Right ventricle myocardium superior (tissue), 1 donor: ENCODE results near the gene HDDC3. TPM values are rescaled to one million over a fixed set of nuclear protein-coding genes. Genes with fewer than 3 reads are reported as not detected.
"Not testable (repeated sequence)": the region's sequence is repeated elsewhere in the genome, so short reads cannot be mapped to it uniquely, and the experiment has no call there.

Experiments used
- ATAC-seq: fragments of 200-7000 bp; cut with Tn5 transposase; one replicate; pipeline ENCODE4 v1.9.1; 2020; ENCODE audit warnings: mild to moderate bottlenecking; ENCODE audit not compliant: poor library complexity
- DNase-seq: peaks from one replicate; pipeline ENCODE4 v3.0.0-alpha.2; 2020
- intact Hi-C: fragments of 100-400 bp; cut with DNase I; formaldehyde crosslinking; loops from one replicate; pipeline ENCODE4 v1.11.2; 2022
- total RNA-seq: library from RNA; stranded (reverse); fragmentation: NEBNext Ultra II Directional; extraction: Animal tissue kit (Norgen Biotek cat#: 25700); gene quantifications from one replicate; pipeline ENCODE4 v1.2.1, GENCODE V29; 2021
- donor health status: DM: no; HTN: yes; CAD: no; lungs with severe emphysema.

HDDC3 gene
- total RNA-seq, 1 donor from 2014 or later = 15.5 TPM

DNA sequence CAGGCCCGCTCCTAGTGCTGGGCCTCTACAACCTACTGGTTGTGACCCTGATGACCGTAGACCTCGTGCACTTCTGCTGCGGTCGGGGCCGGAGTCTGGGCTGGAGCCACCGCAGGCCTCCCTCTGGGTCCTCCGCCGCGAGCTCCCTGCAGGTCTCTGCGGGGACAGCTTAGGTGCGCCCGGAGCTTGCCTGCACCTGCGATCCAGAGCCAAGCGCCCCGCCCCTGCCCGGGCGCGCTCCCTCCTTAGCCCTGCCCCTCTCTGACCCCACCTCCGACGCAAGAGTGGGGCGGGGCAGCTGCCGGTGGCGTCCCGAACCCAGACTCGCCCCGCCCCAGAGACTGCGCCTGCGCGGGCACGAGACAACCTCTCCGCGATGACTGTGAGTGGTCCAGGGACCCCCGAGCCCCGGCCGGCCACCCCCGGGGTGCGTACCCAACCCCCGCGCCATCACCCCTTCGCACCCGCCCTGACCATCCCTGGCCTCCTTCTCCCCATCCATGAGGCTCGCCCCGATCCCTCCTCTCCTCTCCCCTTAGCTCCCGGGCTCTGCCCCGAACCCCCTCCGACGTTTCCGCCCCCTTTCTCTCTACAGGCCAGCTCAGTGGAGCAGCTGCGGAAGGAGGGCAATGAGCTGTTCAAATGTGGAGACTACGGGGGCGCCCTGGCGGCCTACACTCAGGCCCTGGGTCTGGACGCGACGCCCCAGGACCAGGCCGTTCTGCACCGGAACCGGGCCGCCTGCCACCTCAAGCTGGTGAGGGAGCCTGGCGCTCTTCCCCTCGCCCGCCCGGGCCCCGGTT lies 2.8 kb upstream of the HDDC3 start, which contains the start of gene UNC45A:
UNC45A (plus strand) TSS at position 337 of the 803 bp plus-strand sequence; CDS start at position 377, 40 bp downstream.
- intact Hi-C loops = no loop called here
- peak; percentile 97 for DNase-seq
- ATAC-seq = peak; percentile 89

GRCh38 chr15:90934256-90934948 lies 2.1 kb upstream of the HDDC3 start:
- DNase-seq (peak; percentile 90), ATAC-seq (peak; percentile 58)
- intact Hi-C loops = no loop called here

DNA sequence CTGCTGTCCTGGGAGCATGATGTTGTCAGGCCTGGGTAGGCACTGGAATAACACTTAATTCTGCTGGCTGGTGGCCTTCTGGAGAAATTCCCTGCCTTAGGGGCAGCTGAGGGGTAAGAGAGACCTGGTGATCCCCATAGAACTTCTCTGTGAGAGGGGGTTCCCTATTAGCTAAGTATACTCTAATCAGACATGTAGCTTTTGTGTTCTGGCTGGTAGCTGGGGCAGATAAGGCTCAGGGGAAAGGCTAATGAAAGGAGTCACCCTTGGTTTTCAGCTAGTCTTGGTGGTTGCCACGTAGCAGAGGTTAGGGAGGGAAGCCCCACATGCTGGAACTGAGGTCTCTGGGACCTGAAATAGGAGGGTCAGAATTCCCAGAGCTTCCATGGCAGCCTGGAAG lies 952 bp upstream of the HDDC3 start:
- intact Hi-C loops = loop anchor here (2.0 kb wide), 1 partner anchor 30 kb away; the partner anchor contains the start of gene MAN2A2
- DNase-seq (no peak), ATAC-seq (no peak)

GRCh38 chr15:90932660-90932991 lies 277 bp upstream of the HDDC3 start:
- DNase-seq (no peak), ATAC-seq (no peak)
- intact Hi-C loops = loop anchor here (2.0 kb wide), 1 partner anchor 30 kb away; the partner anchor contains the start of gene MAN2A2

DNA sequence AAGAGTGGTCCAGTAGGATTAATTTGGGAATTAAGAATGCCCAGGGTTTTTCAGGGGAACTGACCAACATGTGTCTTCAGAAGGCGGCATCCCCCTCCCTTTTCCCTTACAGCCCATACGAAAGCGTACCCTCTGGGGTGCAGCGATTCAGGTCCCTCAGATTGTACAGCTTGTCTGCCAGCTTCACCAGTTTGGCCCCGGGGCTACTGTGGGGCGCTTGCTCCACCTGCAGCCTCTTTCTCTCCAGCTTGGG lies 848 bp downstream of the HDDC3 start:
- DNase-seq (no peak), ATAC-seq (no peak)
- intact Hi-C loops = no loop called here

GRCh38 chr15:90930861-90931574 lies 1.3 kb downstream of the HDDC3 start:
- ATAC-seq = no peak
- DNase-seq = no peak
- intact Hi-C loops = no loop called here

DNA sequence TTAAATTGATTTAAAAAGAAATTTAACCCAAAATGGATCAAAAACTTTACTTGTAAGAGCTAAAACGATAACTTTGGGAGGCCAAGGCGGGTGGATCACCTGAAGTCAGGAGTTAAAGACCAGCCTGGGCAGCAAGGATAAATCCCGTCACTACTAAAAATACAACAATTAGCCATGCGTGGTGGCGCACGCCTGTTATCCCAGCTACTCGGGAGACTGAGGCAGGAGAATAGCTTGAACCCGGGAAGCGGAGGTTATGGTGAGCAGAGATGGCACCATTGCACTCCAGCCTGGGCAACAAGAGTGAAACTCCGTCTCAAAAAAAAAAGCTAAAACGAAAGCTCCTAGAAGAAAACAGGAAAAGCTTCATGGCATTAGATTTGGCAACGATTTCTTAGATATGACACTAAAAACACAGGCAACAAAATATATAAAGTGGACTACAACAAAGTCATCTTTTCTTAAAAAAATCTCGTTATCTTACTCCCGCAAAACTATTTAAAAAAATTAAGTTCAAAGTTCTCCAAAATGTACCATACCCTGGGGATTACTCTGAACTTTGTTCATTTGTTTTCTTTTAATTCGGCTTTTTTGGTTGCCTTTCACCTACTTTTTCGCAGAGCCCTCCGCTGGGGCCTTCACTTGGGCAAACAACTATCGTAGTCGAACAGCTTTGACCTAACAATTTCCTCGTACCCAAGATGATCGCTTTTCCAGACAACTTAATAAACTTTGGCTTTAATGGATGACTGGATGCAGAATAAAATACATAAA lies 2.9 kb downstream of the HDDC3 start:
- no peak for ATAC-seq
- no peak for DNase-seq
- intact Hi-C loops = no loop called here

DNA sequence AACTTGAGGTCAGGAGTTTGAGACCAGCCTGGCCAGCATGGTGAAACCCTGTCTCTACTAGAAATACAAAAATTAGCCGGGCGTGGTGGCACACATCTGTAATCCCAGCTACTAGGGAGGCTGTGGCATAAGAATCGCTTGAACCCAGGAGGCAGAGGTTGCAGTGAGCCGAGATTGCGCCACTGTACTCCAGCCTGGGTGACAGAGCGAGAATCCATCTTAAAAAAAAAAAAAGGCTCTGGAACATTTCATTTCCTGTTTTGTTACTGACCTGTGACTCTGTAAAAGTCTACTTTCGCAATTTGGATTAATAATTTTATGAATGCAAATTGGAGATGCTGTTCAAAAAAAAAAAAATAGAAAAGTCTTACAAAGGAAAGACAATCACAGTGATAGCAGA lies 4.2 kb downstream of the HDDC3 start:
- DNase-seq, intact Hi-C loops, ATAC-seq: not testable (repeated sequence)

DNA sequence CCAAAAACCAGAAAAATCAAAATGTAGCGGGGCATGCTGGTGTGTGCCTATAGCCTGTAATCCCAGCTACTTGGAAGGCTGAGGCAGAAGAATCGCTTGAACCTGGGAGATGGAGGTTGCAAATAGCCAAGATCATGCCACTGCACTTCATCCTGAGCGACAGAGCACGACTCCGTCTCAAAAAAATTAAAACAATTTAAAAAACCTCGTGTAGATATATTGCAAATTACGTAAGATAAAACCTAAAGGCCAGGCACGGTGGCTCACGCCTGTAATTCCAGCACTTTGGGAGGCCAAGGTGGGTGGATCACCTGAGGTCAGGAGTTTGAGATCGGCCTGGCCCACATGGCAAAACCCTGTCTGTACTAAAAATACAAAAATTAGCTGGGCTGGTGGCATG lies 5.6 kb downstream of the HDDC3 start:
- DNase-seq, intact Hi-C loops, ATAC-seq: not testable (repeated sequence)

DNA sequence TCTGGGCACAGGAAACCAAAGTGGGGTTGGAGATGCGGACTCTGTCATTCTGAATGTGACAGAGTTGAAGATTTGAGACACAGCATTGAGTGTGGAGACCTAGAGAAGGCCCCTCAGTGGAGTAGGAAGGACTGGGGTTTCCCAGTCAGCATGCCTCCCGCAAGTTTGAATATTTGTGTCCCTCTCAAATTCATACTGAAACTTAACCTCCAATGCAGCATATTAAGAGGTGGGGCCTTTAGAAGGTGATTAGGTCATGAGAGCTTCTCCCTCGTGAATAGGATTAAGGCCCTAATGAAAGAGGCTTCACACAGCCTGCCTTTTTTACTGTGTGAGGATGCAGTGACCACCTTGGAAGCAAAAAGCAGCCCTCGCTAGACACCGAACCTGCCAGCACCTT lies 8.0 kb downstream of the HDDC3 start:
- no peak for ATAC-seq
- intact Hi-C loops = no loop called here
- no peak for DNase-seq

- intact Hi-C loops, DNase-seq, ATAC-seq: not testable (repeated sequence)
Measured at GRCh38 chr15:90922712-90923322, 9.5 kb downstream of the HDDC3 start.

DNA sequence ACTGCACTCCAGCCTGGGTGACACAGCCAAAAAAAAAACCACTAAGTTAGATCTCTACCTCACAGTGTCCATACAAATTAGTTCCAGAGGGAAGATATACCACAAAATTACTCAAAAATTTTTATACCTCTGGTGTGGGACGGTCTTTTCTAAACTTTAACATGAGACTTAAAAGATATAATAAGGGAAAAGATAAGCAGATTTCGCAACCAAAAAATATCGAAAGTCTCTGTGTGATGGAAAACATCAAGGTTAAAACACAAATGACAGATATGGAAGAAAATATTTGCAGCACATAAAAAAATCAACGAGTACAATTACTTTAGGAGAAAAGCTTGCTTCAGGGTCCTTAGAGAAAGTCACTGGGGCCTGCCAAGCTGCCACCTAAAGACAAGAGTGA lies 10.5 kb downstream of the HDDC3 start:
- DNase-seq (no peak), ATAC-seq (no peak)
- intact Hi-C loops = no loop called here

DNA sequence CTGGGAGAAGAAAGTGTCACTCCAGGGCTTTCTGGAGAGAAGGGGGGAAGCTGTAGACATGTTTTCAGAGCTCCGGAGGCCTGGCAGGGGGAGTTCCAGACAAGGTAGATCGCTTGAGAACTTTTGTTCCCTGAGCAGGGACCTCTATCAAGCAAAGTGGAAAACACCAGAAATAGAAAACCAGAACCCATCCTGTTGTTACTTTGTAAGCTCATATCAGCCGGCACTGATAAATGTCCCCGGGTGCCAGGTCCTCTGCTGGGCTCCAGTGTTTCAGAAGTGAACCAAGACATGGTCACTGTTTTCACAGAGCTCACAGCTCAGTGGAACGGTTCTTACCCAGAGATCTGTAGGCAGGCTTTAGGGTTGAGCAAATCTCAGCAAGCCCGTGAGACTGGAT lies 13.5 kb downstream of the HDDC3 start:
- peak; percentile 57 for DNase-seq
- intact Hi-C loops = no loop called here
- ATAC-seq = peak; percentile 44

DNA sequence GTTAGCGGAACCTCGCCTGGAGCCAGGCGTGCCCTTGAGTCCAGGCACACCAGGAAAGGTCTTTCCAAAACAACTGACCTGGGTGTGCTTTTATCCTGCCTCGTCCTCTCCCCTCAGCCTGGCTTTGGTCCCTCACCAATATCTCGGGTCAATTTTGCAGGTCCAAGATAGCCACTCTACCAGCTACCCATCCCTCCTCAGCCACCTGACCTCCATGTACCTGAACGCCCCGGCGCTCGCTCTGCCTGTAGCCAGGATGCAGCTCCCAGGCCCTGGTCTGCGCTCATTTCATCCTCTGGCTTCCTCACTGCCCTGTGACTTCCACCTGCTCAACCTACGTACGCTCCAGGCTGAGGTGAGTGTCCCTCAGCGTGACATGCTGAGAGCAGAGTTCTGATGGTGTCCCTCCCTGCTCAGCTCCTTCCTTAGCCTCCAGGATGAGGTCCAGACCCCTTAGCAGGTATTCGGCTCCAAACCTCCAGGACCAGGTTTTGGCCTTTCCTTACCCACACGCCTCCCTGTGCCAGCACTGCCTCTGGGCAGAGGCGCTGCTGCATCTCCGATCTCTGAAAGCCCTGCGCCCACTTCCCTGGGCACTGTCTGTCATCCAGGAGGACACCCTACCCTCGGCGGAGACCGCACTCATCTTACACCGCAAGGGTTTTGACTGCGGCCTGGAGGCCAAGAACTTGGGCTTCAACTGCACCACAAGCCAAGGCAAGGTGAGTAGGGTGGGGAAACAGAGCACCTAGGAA lies 14.1 kb downstream of the HDDC3 start:
- DNase-seq (no peak), ATAC-seq (no peak)
- intact Hi-C loops = no loop called here

DNA sequence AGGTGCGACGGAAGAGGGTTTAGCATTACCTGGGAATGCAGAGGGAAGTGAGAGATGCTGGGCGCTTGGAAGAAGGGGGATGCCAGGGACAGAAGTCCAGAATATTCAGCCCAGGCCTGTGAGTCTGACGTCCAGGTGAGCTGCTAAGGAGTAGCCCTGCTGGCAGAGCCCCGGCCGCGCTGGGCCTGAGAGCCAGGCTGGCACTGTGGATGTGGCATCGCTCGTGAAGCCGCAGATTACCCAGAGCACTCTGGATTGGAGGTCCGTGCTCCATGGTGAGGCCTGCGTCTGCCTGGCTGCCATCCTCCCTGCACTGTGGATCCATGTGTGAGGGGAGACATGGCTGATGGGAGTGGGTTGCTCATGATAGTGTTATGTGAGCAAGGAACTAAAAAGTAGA lies 14.8 kb downstream of the HDDC3 start:
- intact Hi-C loops = no loop called here
- ATAC-seq = no peak
- DNase-seq = no peak

DNA sequence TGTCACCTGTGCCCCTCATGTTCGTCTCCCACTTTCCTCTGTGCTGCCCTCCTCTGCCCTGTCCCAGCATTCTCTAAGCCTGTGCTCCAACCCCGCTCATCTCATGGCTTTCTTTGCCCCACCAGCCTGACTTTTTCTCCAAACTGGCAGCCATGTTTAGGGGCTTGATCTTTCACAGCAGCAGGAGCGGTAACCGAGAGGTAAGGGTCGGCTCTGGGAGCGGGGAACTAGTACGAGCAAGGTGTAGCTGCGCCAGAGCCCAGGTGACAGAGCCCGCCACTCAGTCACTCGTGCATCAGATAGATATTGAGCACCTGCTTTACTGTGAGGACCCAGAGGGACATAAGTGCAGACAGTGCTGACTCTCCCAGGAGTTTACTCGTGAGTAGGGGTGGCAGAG lies 15.9 kb downstream of the HDDC3 start:
- intact Hi-C loops = no loop called here
- peak; percentile 29 for DNase-seq
- ATAC-seq = no peak

DNA sequence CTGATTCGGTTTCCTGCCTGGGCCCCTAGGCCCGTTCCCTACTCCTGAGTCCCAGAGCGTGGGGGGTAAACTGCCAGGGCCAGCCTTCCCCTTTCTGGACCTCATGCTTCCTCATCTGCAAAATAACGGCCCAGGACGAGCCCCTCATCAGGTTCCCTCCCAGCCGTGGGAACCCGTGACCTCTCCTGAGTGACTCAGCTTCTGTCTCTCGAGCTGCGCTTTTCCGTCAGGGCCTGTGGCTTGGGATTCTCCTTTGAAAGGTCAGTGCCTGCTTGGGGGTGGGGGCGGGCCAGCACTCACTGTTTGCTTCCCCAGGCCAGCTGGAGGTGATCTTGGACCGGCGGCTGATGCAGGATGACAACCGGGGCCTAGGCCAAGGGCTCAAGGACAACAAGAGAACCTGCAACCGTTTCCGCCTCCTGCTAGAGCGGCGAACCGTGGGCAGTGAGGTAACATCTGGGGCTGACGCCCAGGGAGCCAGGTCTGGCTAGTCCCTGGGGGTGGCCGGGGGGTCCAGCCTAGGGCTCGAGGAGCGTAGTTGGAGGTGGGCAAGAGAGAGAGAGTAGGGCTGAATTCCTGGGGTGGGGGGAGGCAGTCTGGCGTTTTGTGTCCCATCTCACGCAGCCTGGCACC lies 16.4 kb downstream of the HDDC3 start:
- intact Hi-C loops = no loop called here
- DNase-seq = peak; percentile 82
- ATAC-seq = peak; percentile 78
